Measurements from ENCODE around the gene FBRSL1.

Gene FBRSL1

DNA sequence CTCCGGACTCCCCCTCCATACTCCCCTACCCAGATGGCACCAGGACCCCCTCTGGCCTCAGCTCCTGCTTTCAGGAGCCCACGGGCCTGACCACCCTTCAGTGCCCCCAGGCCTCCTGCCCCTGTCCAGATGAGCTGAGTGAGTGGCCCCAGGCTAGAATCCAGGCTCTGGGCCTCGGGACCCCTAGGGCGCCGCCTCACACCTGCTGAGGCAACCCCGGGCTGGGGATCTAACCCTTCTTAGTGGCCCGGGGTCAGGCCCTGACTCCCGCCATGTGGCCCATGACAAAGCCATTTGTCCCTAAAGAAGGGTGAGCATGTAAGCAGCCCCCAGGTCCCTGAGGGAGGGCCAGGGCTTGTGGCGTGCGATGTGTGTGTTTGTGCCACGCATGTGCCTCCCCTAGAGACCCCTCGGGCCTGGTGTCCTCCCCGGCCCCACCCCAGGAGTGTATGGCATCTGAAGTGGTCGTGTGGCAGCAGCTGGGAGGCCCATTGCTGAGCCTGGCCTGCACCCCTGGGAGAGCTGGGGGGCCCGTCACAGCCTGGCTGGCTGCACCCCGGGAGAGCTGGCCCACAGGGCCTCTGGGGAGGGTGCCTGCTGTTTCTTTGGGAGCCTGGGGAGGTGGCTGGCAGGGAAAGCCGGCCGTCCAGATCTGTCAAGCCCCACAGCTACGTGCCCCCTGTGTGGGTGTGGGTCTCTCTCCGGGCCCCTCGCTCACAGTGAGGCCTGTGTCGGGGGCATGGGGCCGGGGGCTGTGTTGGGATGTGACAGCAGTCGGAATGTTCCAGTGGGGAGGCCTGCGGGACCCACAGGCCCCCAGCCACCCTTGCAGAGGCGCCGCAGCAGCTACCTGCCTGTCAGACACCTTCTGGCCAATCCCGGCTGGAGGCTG lies 7.8 kb downstream of the FBRSL1 start:
- no peak for DNase-seq (ENCODE audit: low read depth)

DNA sequence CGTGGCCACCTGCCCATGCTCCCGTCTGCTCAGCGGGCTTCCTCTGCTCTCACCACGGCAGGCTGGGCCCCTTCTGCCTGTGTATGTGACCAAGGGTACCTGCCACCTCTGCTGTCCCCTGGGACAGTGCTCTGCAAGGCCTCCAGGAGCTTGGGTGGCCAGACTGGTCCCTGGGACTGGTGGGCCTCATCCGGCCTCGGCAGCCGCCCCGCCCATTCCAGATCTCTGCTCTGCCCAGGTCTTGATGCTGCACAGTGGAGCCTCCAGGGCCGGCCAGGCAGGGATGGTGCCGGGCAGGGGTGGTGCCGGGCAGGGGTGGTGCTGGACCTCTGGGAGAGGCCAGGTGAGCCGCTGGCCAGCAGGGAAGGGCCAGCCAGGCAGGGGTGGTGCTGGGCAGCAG lies 9.0 kb downstream of the FBRSL1 start:
- DNase-seq (ENCODE audit: low read depth) = no peak

DNA sequence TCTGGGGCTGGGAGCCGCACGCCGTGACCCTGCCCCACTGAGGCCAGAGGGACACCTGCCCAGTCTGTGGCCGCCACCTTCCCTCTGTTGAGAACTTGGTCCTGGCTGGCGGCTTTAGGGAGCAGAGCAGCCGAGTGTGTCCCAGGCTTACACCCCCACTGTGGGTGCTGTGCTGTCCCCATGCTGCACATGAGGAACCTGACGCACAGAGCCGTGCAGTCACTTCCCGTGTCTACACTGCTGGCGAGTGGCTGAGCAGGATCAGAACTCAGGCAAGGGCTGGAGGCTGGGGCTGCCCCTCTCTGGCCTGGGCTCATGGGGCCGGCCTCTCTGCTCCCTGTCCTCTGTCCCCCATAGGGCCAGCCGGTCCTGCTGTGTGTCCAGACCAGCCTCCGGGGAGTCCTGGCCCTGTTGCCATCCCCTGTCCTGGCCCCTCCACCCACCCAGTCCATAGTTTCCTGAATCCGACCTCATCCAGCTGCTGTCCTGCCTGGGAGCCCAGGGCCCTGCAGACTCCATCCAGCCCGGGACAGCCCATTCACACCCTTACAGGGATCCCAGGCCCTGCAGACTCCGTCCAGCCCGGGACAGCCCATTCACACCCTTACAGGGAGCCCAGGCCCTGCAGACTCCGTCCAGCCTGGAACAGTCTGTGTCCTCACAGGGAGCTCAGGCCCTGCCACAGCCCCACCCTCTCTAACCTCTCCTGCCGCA lies 10.3 kb downstream of the FBRSL1 start:
- no peak for DNase-seq (ENCODE audit: low read depth)

DNA sequence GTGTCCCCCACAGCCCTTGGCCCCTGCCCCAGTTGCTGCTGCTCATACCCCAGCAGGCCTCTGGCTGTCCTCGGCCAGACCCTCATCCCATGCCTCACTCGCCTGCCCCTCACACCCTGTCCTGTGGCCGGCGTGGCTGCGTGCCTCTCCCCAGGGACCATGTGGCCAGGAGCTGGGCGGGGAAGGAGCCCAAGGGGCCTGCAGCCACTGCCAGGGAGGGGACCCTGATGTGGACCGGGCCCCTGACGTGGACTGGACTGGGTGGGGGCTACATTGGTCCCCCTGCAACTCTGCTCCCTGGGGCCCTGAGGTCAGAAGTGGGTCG lies 10.9 kb downstream of the FBRSL1 start:
- DNase-seq (ENCODE audit: low read depth) = no peak

DNA sequence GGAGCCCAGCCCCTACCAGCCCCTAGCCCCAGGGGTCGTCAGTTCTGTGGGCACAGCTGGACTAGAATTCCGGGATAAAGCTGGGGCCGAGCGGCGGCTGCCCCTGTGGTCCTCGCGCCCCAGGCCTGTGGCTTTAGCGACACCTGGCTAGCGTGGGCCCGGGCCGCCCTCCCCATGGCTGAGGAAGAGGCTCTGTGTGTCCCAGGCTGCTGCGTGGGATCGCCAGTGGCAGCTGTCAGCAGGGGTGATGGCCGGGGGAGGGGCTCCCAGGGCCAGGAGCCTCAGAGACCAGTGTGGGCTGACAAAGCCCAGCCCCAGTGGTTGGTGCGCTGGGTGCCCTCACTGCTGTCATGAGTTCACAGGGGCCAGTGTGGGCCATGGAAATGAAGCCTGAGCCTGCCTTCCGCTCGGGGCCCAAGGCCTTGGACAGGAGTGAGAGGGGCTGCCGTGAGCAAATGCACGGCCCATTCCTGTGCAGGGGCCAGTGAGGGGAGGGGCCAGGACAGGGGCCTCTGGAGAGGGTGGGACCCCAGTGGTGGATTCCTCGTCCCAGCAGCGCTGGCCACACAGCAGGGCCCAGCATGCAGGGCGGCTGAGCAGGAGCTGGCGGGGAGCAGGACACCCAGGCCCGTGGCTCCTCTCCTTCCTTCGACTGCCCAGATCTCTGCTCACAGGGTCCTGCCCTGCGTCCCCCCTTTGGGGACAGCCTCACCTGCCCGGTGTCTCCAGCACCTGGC lies 11.4 kb downstream of the FBRSL1 start:
- no peak for DNase-seq (ENCODE audit: low read depth)

DNA sequence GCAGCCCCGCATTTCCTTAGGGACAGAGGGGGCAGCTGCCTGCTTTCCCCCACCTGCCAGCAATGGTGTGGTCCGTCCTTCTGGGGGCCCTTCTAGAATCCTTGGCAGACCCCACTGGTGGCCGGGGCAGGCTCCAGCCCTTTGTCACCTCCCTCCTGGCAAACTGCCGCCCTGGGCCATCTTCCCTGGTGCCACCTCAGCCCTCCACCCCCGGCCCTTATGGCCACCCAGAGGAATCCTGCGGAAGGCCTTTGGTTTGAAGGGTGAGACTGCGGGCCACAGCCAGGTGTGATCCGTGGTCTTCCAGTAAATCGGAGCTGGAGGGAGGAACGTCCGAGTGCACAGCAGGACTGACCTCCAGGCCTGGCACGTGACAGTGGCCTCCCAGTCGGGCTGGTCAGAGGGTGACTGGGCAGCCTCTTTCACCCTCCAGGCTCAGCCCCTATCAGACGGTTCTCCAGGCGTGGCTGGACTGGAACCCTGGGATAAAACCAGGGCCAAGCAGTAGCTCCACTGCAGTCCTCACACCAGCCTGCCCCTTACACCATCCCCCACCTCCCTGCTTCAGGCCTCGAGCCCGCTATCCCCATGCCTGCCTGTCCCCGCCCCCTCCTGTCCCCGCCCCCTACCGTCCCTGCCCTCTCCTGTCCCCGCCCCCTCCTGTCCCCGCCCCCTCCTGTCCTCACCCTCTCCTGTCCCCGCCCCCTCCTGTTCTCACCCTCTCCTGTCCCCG lies 12.4 kb downstream of the FBRSL1 start:
- no peak for DNase-seq (ENCODE audit: low read depth)

DNA sequence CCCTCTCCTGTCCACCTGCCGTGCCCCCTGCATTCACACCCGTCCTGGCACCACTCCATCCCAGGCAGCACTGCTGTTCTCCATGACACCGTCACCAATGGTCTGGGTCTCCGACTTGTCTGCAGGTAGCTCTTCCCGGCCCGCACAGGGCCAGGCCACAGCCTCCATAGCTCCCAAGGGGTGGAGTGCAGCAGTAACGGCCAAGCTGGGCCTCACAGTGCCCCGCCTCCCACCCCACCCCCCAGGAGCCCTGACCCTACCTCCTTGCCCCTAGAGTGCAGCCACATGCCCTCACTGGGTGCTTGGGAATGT lies 12.9 kb downstream of the FBRSL1 start:
- no peak for DNase-seq (ENCODE audit: low read depth)

DNA sequence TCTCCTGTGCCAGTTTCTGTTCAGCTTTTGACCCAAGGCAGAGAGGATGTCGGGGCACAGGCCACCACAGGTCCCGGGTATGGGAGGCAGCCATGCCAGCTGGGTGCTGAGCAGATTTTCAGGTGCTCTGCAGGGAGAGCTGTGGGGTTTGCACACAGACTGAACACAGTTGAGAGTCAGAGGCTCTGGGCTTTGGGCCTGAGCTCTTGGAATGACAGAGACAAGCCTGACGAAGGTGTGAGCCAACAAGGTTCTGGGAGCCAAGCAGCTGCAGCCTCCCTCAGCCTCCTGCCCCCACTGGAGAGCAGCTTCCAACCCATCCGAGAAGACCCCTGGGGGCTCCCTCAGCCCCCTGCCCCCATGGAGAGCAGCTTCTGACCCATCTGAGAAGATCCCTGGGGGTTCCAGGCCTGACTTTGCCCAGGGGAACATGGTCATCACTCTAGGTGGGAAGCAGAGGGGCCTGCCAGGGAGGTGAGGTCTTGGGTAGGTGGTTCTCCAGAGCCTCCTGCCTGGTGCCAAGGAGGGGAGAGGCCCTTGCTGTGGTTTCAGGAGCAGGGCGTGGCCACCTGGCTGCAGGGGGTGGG lies 13.8 kb downstream of the FBRSL1 start:
- DNase-seq (ENCODE audit: low read depth) = no peak

DNA sequence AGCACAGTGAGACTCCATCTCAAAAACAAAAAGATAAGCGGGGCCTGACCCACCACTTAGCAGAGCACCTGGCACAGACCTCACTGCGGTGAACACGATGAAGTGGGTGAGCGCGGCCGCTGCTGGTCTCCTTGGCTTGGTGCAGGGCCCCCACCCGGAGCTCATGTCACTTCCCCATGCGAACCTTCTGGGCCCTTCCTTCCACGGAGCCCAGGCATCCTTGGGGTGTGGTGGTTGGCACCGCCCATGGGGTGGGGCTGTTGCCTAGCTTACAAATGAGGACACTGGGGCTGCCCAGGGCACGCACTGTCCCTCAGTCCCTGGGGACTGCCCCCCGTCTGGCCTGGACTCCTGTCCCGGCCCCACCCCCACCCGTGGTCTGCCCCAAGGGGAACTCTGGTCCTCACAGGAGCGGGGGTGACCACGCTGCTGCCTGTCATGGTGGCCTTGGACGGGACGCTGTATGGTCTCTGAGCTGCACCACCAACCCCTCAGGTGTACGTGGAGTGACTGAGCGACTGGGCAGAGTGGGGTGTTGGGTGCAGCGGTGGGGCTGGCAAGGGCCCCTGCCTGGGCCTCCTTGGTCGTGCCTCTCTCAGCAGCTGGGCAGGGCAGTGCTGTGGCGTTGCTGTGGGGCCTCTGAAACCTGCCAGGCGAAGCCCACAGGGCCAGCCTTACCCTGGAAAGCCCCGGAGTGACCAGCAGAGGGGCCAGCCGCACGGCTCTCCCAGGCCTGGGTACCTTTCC lies 15.3 kb downstream of the FBRSL1 start:
- no peak for DNase-seq (ENCODE audit: low read depth)

DNA sequence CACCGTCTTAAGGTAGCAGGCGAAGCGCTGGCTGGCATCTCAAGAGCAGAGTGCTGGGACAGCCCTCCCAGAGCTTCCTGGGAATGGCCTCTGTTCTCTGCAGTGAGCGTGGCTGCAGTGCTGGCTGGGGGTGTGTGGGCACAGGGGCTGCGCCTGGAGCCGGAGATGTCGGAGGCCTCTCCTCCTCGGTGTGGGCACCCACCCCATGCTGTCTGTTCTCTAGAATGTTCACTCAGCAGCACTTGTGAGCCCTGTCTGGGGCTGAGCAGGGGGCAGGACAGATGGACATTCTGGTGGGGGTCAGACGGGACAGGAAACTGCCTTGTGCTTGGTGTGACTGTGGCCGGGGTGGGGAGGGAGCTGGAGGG lies 15.9 kb downstream of the FBRSL1 start:
- no peak for DNase-seq (ENCODE audit: low read depth)

DNA sequence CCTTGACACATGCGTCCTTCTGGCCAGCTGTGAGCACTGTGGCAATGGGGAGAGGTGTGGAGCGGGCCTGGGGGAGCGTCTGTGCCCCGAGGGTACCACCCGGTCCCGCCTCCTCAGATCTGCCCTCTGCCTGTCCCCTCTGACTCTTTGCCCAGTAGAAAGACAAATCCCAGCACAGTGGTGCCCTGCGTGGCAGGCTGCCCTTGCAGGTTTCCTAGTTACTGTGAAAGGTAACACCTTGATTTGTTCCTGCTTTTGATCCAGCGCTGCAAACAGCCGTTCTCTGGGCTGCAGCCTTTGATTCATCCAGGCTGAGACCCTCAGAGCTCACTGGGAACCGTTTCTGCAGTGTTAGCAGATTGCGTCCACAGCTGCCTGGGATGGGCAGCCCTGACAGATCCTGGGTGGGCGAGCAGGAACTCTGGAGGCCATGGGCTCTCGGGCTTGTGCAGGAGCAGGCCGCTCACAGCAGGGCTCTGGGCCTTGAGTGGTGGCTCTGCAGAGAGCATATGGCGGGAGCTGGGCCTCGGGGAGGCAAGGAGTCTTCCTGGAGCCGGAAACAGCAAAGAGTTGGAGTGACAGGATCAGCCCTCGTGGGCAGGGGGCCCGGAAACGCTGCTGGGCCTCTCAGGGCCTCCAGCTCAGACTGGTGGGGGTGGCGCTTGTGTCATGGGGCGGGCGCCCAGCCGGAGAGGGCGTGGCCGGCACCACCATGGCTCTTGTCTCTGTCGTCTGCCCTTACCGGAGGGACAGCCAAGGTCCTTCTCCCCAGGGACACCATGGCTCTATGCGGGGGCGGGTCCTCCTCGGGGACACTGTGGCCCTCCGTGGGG lies 16.6 kb downstream of the FBRSL1 start:
- peak; percentile 57 for DNase-seq (ENCODE audit: low read depth)

DNA sequence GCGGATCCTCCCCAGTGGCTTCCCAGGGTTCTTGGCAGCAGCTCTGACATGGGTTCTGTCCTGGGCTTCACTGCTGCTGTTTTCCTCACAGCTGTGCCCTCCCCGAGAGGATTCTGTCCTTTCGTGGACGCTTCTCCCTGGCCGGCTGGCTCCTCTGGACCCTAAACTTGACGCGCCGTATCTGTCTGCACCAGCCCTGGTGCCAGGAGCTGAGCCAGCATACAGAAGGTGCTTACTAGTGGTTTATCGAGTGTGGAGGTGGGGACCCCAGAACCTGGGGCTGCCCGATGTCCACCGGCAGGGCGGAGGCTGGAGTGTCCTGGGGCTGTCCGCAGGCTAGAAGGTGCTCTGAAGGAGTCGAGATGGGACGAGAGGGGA lies 17.2 kb downstream of the FBRSL1 start:
- no peak for DNase-seq (ENCODE audit: low read depth)

DNA sequence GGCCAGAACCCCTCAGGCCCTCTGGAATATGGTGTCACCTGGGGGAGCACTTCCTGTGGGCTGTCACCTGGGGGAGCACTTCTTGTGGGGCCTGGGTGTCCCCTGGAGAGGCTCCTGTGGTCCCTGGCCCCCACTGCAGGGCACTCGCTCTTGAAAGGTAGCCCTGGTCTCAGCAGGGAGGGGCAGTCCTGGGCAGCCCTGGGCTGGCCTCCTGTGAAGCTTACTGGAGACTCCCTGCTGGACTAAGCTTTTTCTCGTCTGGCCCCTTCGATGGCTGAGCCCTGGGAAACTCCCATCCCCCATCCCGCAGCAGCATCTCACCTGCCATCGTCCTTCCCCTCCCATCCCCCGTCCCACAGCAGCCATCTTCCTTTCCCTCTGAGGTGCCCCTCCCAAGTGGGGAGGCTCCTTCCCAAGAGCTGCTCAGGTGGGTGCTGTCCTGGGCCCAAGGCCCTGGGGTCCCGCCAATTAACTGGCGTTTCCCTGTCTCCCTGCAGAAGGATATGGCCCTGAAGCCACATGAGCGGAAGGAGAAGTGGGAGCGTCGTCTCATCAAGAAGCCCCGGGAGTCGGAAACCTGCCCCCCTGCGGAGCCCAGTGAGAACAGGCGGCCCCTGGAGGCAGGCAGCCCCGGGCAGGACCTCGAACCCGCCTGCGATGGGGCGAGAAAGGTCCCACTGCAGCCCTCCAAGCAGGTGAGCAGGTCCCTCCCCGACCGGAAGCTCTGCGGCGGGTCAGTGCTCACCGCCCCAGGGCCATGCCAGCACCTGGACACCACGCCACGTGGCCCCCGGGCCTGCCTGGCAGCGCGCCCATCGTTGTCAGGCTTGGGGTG lies 17.9 kb downstream of the FBRSL1 start:
- DNase-seq (ENCODE audit: low read depth) = no peak

DNA sequence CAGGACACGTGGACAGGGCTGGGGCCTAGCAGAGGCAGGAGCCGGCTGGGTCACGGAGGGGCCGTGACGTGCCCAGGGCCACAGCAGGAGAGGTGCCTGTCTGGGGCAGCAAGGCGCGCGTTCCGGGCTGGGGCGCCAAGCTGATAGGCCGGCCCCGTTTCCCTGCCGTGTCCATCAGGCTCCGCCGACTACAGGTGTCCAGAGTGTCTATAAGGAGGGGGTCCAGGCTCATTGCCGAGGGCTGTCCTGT lies 18.5 kb downstream of the FBRSL1 start:
- DNase-seq (ENCODE audit: low read depth) = no peak

DNA sequence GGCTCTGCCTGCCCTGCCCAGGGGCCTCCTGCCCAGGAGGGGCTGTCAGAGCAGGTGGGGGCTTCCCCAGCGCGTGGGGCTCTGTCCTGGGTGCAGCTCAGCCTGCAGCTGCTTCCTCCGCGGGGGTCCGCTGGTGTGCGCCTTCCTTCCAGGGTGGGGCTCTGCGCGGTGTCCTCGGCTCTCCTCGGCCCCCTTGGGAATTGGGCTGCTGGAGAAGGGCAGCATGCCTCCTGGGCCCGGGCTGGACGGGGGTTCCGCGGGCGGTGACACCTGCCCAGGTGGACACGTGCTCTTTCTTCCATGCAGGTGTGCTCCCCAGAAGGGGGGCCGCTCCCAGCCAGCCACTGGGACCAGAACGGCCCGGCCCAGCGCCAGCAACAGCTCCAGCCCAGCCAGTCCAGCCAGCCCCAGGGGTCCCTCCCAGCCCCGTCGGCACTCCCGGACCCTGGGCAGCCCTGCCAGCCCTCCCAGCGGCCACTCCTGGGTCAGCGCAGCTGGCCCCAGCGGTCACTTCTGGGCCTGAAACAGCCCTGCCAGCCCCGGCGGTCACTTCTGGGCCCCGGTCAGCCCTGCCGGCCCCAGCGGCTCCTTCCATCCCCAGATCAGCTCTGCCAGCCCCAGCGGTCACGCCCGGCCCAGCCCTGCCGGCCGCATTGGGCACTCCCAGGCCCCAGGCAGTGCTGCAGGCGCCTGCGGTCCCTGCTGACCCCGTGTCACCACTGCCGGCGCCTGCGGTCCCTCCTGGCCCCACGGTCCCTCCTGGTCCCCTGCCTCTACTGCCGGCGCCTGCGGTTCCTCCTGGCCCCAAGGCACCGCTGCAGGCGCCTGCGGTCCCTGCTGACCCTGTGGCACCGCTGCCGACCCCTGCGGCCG lies 19.1 kb downstream of the FBRSL1 start:
- DNase-seq (ENCODE audit: low read depth) = no peak

DNA sequence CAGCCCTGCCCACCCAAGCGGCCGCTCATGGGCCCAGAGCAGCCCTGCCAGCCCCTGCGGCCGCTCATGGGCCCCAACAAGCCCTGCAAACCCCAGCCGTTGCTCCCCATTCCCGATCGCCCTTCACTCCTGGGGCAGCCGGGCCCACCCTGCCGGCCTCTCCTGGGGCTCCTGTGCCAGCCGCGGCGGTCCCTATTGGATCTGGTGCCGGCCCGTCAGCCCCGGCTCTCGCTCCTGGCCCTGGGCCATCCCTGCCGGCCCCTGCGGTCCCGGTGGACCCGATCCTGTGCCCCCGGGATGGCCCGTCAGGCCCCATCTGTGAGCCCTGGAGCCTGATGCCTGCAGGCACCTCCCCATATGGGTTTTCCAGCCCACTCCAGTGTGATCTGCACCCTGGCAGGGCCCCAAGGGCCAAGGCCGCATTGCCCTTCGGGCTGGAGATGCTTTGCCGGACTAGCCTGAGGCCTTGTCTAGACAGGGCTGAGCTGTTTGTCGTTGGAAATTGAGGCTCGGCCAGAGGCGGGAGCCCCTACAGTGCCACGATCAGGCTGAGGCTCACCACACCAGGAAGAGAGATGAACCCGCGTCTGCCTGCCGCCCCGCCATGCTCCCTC lies 20.3 kb downstream of the FBRSL1 start:
- no peak for DNase-seq (ENCODE audit: low read depth)

DNA sequence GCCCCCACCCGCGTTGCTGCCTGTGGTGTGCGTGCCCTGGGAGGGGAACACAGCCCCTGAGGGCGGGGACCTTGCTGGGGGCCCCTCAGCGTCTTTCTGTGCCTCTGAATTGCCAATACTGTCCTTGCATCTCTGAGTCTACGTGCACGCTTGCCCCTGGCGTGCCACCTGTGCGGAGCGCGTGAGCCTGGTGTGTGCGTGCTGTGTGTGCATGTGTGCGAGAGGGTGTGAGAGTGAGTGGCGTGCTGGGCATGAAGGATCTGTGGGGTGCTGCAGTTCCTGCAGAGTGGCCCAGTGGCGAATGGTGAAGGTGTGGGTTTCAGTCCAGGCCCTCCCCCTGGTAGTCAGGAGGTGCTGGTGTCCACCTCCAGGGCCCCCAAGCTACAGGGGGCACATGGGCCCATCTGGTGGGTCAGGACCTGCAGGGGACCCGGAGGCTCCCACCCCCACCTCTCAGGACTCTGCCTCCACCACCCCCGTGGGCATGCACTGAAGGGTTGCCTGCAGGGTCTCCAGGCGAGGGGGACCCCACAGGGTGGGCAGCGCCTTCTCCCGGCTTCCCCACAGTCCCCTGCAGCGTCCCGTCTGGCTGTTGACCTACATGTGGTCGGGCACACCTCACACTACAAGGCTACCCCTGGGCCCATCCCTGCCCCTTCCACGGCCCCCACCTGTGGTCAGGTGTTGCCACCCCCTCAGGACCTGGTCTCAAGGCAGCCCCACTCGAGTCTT lies 21.0 kb downstream of the FBRSL1 start:
- no peak for DNase-seq (ENCODE audit: low read depth)
